A549 (cell line): Measurements from ENCODE around the gene SYT2.
"Not testable (repeated sequence)": the region's sequence is repeated elsewhere in the genome, so short reads cannot be mapped to it uniquely, and the experiment has no call there.

ENCODE experiments used
- CBX2 ChIP-seq: fragments of 200-600 bp; sonication (generic); IDR thresholded peaks from 2 replicates; pipeline ENCODE4 v1.6.1; 2016; ENCODE audit warnings: low read depth, mild to moderate bottlenecking, borderline replicate concordance
- CEBPB ChIP-seq, 2 experiments: fragments of >200 bp in 1 of 2; sonication (Bioruptor Twin) in 1 of 2; formaldehyde crosslinking in 1 of 2; IDR thresholded peaks; 2 replicates each; pipeline ENCODE4 v1.6.1; 2012 to 2016
- CHD2 ChIP-seq: fragments of 150-350 bp; IDR thresholded peaks from 2 replicates; pipeline ENCODE4 v1.6.1; 2014; ENCODE audit warnings: low read length; ENCODE audit not compliant: partially characterized antibody
- HDAC2 ChIP-seq: fragments of 200-600 bp; sonication (generic); IDR thresholded peaks from 2 replicates; pipeline ENCODE4 v1.6.1; 2016
- HOXA7 ChIP-seq: fragments of 250-450 bp; sonication (Bioruptor Pico); IDR thresholded peaks from 2 replicates; pipeline ENCODE4 v1.5.0; 2020; ENCODE audit warnings: mild to moderate bottlenecking, moderate library complexity
- JUNB ChIP-seq: fragments of >200 bp; sonication (Bioruptor Twin); formaldehyde crosslinking; IDR thresholded peaks from 2 replicates; pipeline ENCODE4 v1.6.1; 2016
- POLR2A ChIP-seq: IDR thresholded peaks from 2 replicates; pipeline ENCODE4 v1.6.1; 2012; ENCODE audit warnings: mild to moderate bottlenecking, low read length
- POLR2AphosphoS2 ChIP-seq: conservative IDR thresholded peaks from 2 replicates; pipeline ENCODE4 v1.6.1; 2012; ENCODE audit warnings: low read length, improper control_type of control experiment, inconsistent platforms
- RAD21 ChIP-seq, 2 experiments: fragments of >200 bp in 1 of 2; sonication (Bioruptor Twin) in 1 of 2; formaldehyde crosslinking in 1 of 2; IDR thresholded peaks in 1 of 2; conservative IDR thresholded peaks in 1 of 2; 2 replicates in 1 of 2; 3 replicates in 1 of 2; pipeline ENCODE4 v1.6.1; 2012 to 2018; ENCODE audit warnings: inconsistent platforms in 1 of 2
- SMC3 ChIP-seq: fragments of >200 bp; sonication (Bioruptor Twin); formaldehyde crosslinking; IDR thresholded peaks from 3 replicates; pipeline ENCODE4 v1.6.1; 2018; ENCODE audit warnings: inconsistent platforms
- ZC3H11A ChIP-seq: fragments of 450-650 bp; IDR thresholded peaks from 2 replicates; pipeline ENCODE4 v1.6.1; 2014; ENCODE audit warnings: antibody characterized with exemption, mild to moderate bottlenecking
- TF ChIP-seq, protein P1 (sequence below): fragments of >200 bp; sonication (Bioruptor Twin); formaldehyde crosslinking; IDR thresholded peaks from 3 replicates; pipeline ENCODE4 v1.5.1; 2016
- TF ChIP-seq, protein P2 (sequence below): fragments of 150-350 bp; IDR thresholded peaks from 2 replicates; pipeline ENCODE4 v1.6.1; 2014; ENCODE audit warnings: low read depth, mild to moderate bottlenecking, low read length
- TF ChIP-seq, protein P3 (sequence below): IDR thresholded peaks from 2 replicates; pipeline ENCODE4 v1.6.1; 2012

DNA sequence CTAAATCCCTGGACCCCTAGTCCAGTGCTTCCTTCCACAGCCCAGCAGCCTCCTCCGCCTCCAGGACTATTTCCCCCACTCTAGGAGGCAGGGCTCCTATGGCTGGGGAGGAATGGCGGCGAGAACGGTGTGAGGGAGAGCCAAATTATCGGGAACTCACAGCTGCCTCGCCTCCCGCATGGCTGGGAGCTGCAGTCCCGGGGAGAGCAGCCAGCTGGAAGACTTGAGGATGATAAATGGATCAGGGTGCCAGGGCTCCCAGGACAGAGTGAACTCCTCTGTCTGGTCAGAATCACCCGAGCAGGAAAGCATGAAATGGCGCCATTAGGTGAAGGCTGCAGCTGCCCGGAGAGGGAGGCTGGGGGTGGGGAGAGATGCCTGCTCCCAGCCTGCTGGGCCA lies 91.2 kb downstream of the SYT2 start:
- TF ChIP-seq POLR2A; HDAC2; CHD2; CEBPB (IDR thresholded peaks at IDR 0.05); SMC3; CBX2; ZC3H11A; JUNB; POLR2AphosphoS2; RAD21 (conservative IDR thresholded peaks at IDR 0.05 in 1 of 2, IDR thresholded peaks at IDR 0.05 in 1 of 2); HOXA7 (CRISPR knock-in tag): not testable (repeated sequence)
- TF ChIP-seq, protein P1, sequence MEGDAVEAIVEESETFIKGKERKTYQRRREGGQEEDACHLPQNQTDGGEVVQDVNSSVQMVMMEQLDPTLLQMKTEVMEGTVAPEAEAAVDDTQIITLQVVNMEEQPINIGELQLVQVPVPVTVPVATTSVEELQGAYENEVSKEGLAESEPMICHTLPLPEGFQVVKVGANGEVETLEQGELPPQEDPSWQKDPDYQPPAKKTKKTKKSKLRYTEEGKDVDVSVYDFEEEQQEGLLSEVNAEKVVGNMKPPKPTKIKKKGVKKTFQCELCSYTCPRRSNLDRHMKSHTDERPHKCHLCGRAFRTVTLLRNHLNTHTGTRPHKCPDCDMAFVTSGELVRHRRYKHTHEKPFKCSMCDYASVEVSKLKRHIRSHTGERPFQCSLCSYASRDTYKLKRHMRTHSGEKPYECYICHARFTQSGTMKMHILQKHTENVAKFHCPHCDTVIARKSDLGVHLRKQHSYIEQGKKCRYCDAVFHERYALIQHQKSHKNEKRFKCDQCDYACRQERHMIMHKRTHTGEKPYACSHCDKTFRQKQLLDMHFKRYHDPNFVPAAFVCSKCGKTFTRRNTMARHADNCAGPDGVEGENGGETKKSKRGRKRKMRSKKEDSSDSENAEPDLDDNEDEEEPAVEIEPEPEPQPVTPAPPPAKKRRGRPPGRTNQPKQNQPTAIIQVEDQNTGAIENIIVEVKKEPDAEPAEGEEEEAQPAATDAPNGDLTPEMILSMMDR, result not testable (repeated sequence)
- TF ChIP-seq, protein P2, sequence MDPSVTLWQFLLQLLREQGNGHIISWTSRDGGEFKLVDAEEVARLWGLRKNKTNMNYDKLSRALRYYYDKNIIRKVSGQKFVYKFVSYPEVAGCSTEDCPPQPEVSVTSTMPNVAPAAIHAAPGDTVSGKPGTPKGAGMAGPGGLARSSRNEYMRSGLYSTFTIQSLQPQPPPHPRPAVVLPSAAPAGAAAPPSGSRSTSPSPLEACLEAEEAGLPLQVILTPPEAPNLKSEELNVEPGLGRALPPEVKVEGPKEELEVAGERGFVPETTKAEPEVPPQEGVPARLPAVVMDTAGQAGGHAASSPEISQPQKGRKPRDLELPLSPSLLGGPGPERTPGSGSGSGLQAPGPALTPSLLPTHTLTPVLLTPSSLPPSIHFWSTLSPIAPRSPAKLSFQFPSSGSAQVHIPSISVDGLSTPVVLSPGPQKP, result not testable (repeated sequence)
- TF ChIP-seq, protein P3, sequence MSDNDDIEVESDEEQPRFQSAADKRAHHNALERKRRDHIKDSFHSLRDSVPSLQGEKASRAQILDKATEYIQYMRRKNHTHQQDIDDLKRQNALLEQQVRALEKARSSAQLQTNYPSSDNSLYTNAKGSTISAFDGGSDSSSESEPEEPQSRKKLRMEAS, result not testable (repeated sequence)
